T1000 (cell line): ENCODE results near the gene B3GAT1.

ENCODE experiments used
- DNase-seq: peaks from one replicate; lab custom pipeline; 2025; ENCODE audit warnings: mixed read lengths; lab: John Stamatoyannopoulos, UW

Gene B3GAT1

GRCh38 chr11:134372536-134372935, 39.5 kb downstream of the B3GAT1 start:
- no peak for DNase-seq

GRCh38 chr11:134371436-134372185, 40.4 kb downstream of the B3GAT1 start:
- DNase-seq, result no peak

- DNase-seq, result no peak
Measured at GRCh38 chr11:134370526-134371435, 41.3 kb downstream of the B3GAT1 start.

GRCh38 chr11:134369656-134370525, 42.2 kb downstream of the B3GAT1 start:
- no peak for DNase-seq

- DNase-seq, result no peak
Measured at GRCh38 chr11:134367781-134368180, 44.3 kb downstream of the B3GAT1 start.

GRCh38 chr11:134366254-134366653, 45.8 kb downstream of the B3GAT1 start:
- DNase-seq, result no peak

- no peak for DNase-seq
Measured at GRCh38 chr11:134365011-134365925, 46.8 kb downstream of the B3GAT1 start.

- DNase-seq, result no peak
Measured at GRCh38 chr11:134364261-134364660, 47.8 kb downstream of the B3GAT1 start.

GRCh38 chr11:134363592-134363991, 48.5 kb downstream of the B3GAT1 start:
- no peak for DNase-seq

GRCh38 chr11:134363161-134363560, 48.9 kb downstream of the B3GAT1 start:
- no peak for DNase-seq

- no peak for DNase-seq
Measured at GRCh38 chr11:134362192-134362901, 49.7 kb downstream of the B3GAT1 start.

- DNase-seq, result no peak
Measured at GRCh38 chr11:134361661-134362060, 50.4 kb downstream of the B3GAT1 start.

- no peak for DNase-seq
Measured at GRCh38 chr11:134360050-134360835, 51.8 kb downstream of the B3GAT1 start.

GRCh38 chr11:134359646-134360045, 52.4 kb downstream of the B3GAT1 start:
- no peak for DNase-seq

GRCh38 chr11:134358856-134359490, 53.1 kb downstream of the B3GAT1 start:
- DNase-seq, result no peak

- no peak for DNase-seq
Measured at GRCh38 chr11:134358165-134358855, 53.7 kb downstream of the B3GAT1 start.

- no peak for DNase-seq
Measured at GRCh38 chr11:134357545-134357839, 54.5 kb downstream of the B3GAT1 start.

GRCh38 chr11:134356656-134357544, 55.1 kb downstream of the B3GAT1 start:
- no peak for DNase-seq
